ENCODE results near the gene ARHGEF4.
"Not testable (repeated sequence)": the region's sequence is repeated elsewhere in the genome, so short reads cannot be mapped to it uniquely, and the experiment has no call there.

ARHGEF4 gene

DNA sequence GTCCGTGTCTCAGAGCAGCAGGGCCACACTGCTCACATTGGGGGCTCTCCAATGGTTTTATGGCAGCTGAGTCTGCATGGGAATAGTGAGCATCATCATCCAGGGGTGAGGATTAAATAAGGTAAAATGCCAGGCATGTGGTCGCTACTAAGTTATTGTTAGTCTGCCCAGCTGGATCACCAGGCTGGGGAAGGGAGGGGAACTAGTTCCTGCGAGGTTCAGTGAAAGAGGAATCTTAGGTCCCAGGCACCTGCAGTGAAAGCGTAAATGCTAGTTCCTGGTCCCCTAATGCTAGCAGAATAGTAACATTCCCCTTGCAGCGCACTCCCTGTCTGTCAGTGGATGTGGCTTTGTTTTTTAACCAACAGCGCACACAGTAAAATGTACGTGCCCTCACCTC, 60.1 kb downstream of the ARHGEF4 start:
- FAIRE-seq (no peak), DNase-seq (ENCODE audit: insufficient read length, low spot score) (no peak)
- TF ChIP-seq CTCF (IDR thresholded peaks at IDR 0.05; ENCODE audit: insufficient read depth, missing control alignments) = no peak

- no peak for FAIRE-seq
- TF ChIP-seq CTCF (IDR thresholded peaks at IDR 0.05; ENCODE audit: insufficient read depth, missing control alignments) = no peak
- no peak for DNase-seq (ENCODE audit: insufficient read length, low spot score)
Measured at GRCh38 chr2:130898553-130898952, 61.8 kb downstream of the ARHGEF4 start.

- no peak for TF ChIP-seq CTCF (IDR thresholded peaks at IDR 0.05; ENCODE audit: insufficient read depth, missing control alignments)
- FAIRE-seq (no peak), DNase-seq (ENCODE audit: insufficient read length, low spot score) (no peak)
Measured at GRCh38 chr2:130899306-130899705, 62.6 kb downstream of the ARHGEF4 start.

GRCh38 chr2:130901061-130901460, 64.3 kb downstream of the ARHGEF4 start:
- TF ChIP-seq CTCF (IDR thresholded peaks at IDR 0.05; ENCODE audit: insufficient read depth, missing control alignments) = no peak
- no peak for FAIRE-seq
- no peak for DNase-seq (ENCODE audit: insufficient read length, low spot score)

- FAIRE-seq; DNase-seq (ENCODE audit: insufficient read length, low spot score): not testable (repeated sequence)
Measured at GRCh38 chr2:130901626-130902025, 64.9 kb downstream of the ARHGEF4 start.

DNA sequence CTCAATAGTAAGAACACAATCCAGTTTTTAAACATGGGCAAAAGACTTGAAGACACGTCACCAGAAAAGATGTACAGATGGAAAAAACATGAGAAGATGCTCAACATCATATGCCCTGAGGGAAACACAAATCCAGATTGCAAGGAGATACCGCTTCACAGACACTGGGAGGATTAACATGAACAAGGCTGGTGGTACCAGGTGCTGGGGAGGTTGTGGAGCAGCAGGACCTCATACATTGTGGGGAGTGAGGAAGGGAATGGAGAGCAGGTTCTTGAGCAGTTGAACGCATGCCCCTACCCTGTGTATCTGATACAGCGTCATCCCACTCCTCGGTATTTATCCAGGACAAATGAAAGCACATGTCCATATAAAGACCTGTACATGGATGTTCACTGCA, 72.1 kb downstream of the ARHGEF4 start:
- DNase-seq (ENCODE audit: insufficient read length, low spot score) = no peak
- no peak for TF ChIP-seq CTCF (IDR thresholded peaks at IDR 0.05; ENCODE audit: insufficient read depth, missing control alignments)
- FAIRE-seq = no peak

DNA sequence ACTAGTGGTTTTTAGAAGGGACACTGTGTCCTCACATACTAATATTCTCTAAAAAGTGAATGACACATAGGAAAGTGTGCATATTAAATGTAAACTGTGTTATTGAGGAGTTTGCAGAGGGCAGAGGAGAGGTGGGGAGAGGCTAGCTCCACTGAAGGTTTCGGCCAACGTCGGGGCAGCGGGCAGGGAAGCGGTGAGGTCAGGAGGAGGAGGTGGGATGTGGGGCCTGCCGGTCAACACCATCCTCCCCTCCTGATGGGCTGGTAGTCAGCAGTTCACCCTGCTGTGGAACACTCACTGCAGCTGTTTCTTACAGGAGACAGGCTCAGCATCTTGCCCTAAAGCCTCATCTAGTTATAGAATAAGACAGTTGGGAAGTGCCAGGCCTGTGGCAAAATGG, 74.2 kb downstream of the ARHGEF4 start:
- DNase-seq (ENCODE audit: insufficient read length, low spot score) (no peak), FAIRE-seq (no peak)
- TF ChIP-seq CTCF (IDR thresholded peaks at IDR 0.05; ENCODE audit: insufficient read depth, missing control alignments) = no peak

GRCh38 chr2:130911482-130911881, 74.8 kb downstream of the ARHGEF4 start:
- DNase-seq (ENCODE audit: insufficient read length, low spot score) = no peak
- TF ChIP-seq CTCF (IDR thresholded peaks at IDR 0.05; ENCODE audit: insufficient read depth, missing control alignments) = no peak
- FAIRE-seq = no peak
